Right lobe of liver (tissue), 4 donors: ENCODE measurements around the gene MTA2.

ENCODE experiments used
- CTCF ChIP-seq, 4 donors: fragments of 200-600 bp in 3 of 4; fragments of 450-650 bp in 1 of 4; IDR thresholded peaks; one replicate each; pipeline versions ENCODE4 v1.5.1 to v1.8.0; 2016 to 2022; ENCODE audit warnings: antibody characterized with exemption in 4 of 4, mild to moderate bottlenecking in 2 of 4
- POLR2A ChIP-seq: fragments of 450-650 bp; IDR thresholded peaks from one replicate; pipeline ENCODE4 v1.6.1; 2017; ENCODE audit warnings: antibody characterized with exemption, mild to moderate bottlenecking
- donor health status: DM: no; HTN: no; CAD: no.
- donor health status: DM: no; HTN: no; CAD: no.
- donor health status: DM: no; HTN: yes; CAD: no.

GRCh38 chr11:62546929-62547625, 54.6 kb downstream of the MTA2 start:
- TF ChIP-seq POLR2A (no peak), CTCF (IDR thresholded peaks at IDR 0.05) (no peak)
